ENCODE data around the gene TMEM63A.

Gene TMEM63A

DNA sequence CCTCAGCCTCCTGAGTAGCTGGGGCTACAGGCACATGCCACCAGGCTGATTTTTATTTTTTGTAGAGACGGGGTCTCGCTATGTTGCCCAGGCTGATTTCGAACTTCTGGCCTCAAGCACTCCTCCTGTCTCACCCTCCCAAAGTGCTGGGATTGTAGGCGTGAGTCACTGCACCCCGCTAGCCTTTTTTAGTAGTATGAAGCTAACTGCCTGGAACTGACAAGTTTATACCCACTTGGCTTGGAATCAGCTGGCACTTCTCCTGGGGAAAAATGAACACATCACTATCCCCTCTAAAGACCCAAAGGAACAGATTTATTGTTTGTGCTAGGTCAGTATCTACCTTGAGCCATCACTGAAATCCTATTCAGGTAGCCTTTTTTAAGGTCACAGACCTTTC is 19.0 kb downstream of the TMEM63A start:
- DNase-seq = no peak

DNA sequence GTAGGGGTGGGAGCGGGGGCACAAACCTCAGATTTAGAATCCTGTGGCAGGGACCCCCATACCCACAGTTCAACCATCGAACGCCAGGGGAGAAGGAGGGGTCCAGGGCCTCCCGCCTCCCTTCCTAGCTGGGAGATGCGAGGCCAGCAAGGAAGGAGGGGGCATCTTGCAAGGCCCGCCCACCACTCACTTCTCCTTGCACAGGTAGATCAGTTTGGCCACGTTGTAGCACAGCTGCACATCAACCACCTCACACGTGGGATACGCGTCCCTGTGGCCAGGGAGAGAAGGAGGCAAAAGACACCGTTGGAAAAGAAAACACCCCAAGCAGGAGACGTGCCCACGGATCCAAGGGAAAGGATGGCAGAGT is 19.6 kb downstream of the TMEM63A start:
- DNase-seq = no peak

GRCh38 chr1:225861834-225862580 is 20.2 kb downstream of the TMEM63A start:
- DNase-seq = no peak

GRCh38 chr1:225860876-225861441 is 21.2 kb downstream of the TMEM63A start:
- DNase-seq = no peak

DNA sequence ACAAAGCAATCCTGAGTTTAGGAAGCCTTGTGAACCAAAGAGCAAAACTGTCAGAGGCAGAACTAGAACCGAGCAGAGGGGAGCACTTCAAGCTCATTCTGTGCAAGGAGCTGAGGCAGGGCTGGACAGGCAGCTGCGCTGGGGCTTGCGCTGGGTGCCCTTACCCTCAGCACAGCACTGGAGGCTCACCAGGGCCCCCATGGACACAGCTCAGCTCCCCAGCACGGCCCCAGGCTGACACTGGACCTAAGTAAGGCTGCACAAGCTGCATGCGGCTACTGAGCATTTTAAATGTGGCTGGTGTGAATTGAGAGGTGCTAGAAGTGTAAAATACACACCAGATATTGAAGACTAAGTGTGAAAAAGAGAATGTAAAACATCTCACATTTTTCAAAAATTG is 22.1 kb downstream of the TMEM63A start:
- no peak for DNase-seq

- DNase-seq = no peak
Measured at GRCh38 chr1:225859151-225859550, 23.0 kb downstream of the TMEM63A start.

- DNase-seq = no peak
Measured at GRCh38 chr1:225857256-225857655, 24.9 kb downstream of the TMEM63A start.

GRCh38 chr1:225855503-225856300 is 26.5 kb downstream of the TMEM63A start:
- DNase-seq = no peak

- no peak for DNase-seq
Measured at GRCh38 chr1:225853441-225853840, 28.7 kb downstream of the TMEM63A start.

DNA sequence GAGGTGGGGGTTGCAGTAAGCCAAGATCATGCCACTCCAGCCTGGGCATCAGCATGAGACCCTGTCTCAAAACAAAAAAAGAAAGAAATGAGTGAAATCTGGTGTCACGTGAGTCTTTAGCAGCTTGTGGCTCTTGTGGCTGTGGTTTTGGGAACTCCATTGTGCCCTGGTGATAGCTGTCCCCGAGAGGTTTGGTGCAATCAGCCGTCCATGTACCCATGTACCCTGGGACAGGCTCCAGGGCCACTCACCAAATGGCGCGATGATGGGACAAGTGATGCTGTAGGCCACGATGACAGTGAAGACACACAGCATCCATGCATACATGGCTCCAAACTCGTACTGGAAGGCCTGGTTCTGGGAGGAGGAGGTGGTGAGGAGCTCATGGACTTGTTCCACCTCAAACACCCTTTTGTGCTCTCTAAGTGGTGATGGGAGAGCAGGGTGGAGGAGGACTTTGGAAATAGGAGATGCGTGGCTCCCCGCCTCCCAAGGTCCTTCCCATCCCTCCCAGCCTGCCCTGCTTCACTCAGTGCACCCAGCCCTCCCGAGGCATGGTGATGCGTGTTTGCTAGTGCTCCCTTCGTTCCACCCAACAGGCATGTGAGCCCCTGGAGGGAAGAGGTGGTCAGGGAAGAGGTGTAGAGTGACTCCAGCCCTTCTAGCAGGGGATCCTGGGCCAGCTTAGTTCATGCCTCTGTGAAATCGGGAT is 29.6 kb downstream of the TMEM63A start:
- DNase-seq = no peak

GRCh38 chr1:225851805-225852204 is 30.4 kb downstream of the TMEM63A start:
- no peak for DNase-seq

DNA sequence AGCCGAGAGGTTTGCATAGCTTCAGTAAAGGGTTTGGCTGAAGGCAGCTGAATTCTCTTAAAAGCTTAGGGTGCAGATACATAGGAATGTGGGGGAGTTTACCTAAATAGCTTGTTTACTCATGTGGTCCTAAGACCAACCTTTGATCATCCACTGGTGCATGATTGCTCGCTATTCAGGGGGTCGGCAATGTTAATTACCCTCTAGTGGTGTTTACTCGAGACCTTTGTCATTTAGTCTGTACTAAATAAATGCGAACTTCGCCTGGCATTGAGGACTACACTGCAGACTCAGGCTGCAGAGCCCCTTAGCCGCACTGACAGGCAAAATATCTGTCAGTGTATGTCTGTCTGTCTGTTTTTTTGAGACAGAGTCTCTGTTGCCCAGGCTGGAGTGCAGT is 31.8 kb downstream of the TMEM63A start:
- no peak for DNase-seq

DNA sequence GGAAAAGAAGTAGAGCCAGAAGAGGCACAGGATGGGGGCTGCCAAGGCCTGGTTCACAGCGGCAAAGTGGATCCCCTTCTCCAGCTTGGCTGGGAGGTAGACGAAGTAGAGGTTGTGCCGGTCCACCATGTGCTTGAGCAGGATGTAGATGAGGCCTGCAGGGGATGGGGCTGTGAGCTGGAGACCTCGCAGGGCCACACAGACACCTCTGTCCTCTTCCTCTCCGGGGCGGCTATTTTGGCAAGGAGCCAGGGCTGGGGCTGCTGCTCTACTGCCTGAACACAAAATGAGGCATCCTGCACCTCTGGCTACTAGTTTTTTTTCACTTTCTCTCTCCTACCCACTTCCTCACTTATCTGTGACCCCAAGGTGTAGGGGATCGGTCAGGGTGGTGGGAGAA is 32.3 kb downstream of the TMEM63A start:
- DNase-seq = no peak

DNA sequence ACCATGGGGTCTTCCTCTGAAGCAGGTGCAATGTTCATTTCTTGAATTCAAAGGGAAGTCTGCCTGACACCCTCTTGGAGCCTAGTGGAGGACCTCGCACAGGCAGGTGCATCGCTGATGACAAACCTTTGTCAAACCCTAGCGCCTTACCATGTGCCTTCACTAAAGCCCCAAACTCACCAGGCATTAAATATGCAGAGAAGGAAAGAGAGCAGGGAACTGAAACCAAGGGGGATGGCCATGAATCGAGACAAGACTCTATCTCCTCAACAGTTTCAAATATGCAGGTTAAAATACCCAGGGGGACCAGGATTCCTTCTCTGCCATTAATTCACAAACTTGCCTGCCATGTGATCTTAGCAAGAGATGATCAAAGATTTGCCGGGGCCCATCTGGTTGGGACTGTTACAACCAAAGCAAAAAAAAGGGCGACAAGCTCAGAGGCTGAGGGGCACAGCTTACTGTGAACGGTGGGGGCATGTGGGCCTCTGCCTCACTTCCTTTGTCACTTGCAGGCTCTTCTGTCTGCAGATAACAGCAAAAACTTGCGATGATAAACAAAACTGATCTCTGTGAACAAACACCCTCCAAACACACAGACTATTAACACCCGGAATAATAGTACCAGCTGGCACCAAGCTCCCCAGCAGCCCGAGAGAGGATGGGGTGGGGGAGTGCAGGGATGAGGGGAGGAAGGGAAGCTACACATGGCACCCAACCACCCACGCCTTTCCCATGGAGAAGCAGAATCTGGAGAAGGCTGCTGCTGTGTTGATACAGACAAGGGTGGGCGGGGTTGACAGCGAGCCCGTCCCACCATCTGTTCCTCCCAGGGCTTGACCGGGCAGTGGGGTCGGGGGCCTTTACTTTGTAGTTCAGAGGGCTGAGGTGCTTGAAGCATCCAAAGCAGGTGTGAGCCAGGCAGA is 33.9 kb downstream of the TMEM63A start:
- DNase-seq = no peak

DNA sequence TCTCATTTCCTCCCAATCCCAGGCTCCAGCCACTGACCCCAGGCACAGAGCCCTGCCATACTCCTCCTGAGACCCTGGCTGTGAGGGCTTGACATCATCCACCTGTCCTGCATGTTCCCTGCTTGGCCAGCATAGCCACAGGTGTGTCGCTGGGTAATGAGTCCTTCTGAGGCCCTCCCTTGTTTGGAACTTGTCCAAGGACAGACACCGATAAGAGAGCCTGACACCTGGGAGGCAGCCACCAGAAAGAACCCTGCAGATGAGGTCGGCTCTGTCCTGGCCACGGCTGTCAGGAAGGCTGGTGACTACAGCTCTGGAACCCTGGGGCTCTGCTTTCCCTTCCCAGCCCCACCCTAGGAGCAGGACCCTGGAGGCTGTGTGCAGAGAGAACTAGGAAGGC is 34.6 kb downstream of the TMEM63A start:
- DNase-seq = no peak

DNA sequence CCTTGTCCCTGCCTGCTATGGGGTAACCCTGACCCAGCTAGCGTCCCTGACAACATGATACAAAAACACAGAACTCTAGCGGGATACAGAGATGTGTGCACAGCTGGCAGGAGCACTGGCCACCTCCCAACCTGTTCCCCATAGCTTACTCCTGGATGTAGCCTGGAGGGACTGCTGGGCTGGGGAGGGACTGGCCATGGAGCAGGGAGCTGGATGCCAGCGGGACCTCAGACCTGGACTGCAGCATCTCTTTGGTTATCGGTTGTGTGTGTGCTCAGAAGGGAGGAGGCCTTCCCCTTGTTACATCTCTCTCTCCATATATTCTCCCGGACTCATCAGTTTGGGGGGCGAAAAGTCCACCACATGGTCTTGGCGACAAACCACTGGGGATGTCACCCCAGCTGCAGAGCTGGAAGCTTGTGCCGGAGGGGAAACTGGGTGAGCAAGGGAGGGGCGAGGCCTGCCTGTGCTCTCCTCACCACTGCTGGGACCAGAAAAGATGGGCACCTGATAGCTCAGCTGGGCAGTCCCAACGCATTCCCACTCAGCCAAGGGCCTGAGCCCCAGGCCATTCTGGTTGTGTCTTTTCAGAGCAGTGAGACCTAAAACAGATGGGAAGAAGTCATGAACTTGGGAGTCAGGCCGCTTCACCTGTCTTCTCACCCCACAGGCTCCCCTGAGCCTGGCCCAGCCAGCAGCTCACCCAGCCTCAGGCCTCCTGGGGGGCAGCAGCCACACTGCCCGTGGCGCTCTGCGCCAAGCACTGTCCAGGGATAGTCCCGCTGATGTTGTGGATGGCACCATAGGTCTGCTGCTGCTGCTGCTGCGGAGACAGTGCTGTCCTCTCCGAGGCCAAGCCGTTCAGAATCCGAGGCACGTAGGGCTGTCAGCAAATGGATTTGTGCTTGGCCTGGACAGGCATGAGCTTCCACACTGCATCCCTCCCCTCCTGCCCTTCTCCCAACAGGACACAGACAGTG is 35.6 kb downstream of the TMEM63A start:
- DNase-seq = no peak

DNA sequence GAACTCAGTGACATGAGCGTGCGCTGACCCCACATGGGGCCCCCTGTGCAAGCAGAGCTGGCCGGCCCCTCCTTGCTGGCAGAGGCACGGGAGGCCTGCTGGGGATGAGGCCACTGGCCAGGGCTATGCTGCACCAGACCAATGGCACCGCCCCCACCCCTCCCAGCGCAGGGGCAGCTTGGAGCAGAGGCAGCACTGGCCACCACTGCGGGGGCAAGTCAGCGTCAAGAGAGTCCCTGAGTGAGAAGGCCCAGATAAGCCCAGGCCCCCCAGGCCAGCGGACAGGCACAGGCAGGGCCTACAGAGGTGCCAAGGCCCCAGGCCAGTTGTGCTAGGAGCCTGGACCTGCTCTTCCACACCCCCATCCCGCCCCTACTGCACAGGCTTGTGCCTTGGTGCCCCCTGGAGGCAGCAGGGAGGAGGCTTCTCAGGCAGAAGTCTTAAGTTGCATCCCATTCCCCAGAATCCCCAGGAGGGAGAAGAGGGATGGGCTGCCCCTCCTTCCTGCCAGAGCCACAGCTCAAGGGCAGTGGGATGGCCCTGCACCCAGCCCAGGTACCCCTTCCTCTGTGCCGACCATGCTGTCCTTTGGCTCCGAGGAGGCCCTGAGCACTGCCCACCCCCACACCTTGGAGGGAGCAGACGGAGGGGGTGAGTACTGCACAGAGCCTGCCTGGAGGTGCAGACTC is 36.5 kb downstream of the TMEM63A start:
- DNase-seq = peak; percentile 56

- DNase-seq = no peak
Measured at GRCh38 chr1:225845097-225845496, 37.1 kb downstream of the TMEM63A start.

DNA sequence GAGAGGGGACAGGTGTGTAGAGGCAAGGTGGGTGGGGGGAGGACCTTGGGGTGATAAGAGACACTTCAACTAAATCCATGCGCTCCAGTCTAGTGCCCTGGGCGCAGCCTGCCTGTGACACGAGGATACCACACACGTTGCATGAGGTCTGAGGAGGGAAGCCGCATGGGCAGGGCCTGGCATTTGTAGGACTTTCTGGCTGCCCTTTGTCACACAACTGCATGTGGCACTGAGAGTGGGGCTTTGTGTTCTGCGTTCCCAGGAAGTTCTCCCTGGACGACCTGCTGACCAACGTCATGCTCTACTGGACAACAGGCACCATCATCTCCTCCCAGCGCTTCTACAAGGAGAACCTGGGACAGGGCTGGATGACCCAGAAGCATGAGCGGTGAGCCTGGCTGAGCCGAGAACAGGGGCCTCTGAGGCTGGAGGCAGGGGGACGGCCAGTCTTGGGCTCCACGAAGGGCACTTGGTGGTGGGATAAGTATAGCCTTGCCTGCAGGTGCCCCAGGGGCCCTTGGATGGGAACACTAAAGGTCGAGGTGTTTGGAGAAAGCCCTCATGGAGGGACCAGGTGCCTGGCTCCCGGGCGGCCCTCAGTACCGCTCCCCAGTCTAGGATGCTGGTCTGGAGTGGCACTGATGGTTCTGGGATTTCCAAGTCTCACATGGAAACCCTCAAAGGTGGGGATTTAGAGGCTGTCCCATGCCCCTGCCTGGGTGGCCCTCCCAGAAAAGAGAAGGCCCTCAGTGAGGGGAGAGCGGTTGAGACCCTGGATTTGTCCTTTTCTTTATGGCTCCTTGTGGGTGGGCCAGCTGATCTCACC is 37.7 kb downstream of the TMEM63A start:
- DNase-seq = no peak

DNA sequence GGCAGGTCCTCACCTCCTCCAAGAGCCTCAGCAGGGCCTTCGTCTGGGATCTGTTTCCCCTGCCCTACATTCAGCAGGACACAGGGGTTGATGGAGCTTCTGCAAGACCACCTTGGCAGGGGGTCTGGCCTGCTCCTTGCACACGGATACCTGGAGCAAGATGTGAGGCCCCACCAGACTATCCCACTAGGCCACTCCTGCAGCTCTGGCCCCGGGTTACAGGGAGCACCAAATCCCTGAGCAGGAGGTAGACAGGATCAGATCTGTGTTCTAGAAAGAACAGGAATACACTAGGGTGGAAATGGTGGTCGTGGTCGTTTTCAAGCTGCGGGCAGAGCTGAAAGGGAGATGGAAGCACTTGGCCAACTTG is 38.8 kb downstream of the TMEM63A start:
- DNase-seq = no peak

All from NCI-H1092 (cell line).